GM21360 (cell line): ENCODE measurements around the gene AEN.

Experiments used
- ATAC-seq: cut with Tn5 transposase; IDR thresholded peaks from one replicate; pipeline ENCODE4 v1.9.1; 2021; ENCODE audit warnings: mild to moderate bottlenecking, moderate library complexity; ENCODE audit not compliant: unreplicated experiment

AEN gene

GRCh38 chr15:88613074-88613944, 7.8 kb upstream of the AEN start:
- ATAC-seq = no peak

- ATAC-seq = peak; percentile 55
Measured at GRCh38 chr15:88615303-88616107, 5.6 kb upstream of the AEN start.

DNA sequence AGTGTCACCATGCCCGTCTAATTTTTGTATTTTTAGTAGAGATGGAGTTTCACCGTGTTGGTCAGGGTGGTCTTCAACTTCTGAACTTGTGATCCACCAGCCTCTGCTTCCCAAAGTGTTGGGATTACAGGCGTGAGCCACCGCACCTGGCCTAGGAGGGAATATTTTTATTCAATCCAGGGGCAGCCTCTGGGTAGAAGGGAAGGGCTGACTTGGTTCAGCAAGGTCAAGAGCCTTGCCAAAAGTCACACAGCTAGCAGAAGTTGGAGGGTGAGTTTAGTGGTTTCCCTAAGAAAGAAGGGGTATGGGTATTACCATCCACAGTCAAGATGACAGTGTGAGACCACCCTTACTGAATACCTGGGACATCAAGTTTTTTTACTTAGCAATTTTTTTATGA, 4.9 kb upstream of the AEN start:
- no peak for ATAC-seq

- no peak for ATAC-seq
Measured at GRCh38 chr15:88617031-88617722, 4.0 kb upstream of the AEN start.

GRCh38 chr15:88617790-88618189, 3.4 kb upstream of the AEN start:
- ATAC-seq = no peak

DNA sequence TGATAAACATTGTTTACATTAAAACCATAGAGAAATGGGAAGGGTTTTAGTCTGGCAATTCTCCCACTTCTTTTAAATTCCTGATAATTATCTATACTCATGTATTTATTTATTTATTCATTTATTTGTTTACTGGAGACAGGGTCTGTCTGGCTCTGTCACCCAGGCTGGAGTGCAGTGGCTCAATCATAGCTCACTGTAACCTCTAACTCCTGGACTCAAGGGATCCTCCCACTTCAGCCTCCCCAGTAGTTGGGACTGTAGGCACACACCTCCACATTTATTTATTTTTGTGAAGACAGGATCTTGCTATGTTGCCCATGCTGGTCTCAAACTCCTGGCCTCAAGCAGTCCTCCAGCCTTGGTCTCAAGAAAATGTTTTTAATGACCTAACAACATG, 2.5 kb upstream of the AEN start:
- no peak for ATAC-seq

DNA sequence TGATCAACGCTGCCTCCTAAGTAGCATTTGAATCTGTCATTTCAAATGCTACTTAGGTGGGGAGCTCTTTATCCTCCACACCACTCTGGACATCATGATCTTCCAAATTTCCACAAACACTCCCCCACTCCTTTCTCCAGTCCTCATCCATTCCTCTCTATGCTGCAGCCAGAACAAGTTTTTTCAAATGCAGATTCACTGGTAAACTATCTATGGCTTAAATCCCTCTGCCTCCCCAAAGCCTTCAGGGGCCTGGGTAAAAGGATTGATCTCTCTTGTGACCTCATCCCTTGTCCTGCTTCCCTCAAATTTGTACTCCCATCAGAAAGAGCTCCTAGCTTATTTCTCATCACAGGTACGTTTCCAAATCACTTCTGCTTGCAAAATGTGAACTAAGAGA, 1.3 kb upstream of the AEN start:
- ATAC-seq = no peak

DNA sequence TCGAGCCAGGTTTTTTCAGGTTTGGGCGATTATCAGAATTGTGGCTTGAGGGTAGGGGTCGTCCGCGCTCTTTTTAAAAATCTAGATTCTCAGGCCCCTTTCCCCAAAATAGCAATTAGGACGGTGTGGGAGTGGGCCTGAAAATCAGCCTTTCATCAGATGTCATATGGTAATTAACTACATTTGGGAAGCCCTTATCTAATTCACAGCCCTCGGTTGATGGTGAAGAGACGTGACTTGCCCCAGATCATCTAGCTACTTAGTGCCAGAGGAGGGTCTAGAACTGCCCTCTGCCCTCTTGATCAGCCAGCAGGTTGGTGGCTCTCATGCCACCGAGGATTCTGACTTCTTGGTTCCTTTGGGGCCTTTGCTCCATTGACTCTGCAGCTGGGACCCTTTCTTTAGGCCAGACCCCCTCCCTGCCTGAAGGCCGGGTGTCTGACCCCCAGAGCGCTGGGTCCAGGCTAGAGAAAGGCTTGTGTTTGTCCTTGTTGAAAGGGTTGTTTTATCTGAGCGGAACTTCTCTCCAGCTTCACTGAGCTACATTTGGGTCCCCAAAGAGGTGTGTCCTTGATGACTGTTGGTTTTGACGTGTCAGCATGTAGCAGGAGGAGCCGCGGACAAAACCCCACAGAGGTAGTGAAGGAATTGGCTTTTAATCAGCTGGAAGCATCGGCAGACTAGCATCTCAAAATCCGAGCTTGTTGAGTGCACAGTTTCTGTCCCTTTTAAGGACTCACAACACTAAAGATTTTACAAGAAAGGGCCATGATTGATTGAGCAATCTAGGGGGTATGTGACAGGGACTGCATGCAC, 857 bp downstream of the AEN start:
- ATAC-seq = peak; percentile 34

- ATAC-seq = no peak
Measured at GRCh38 chr15:88622605-88622975, 1.4 kb downstream of the AEN start.

GRCh38 chr15:88623061-88623460, 1.9 kb downstream of the AEN start:
- ATAC-seq = no peak

- no peak for ATAC-seq
Measured at GRCh38 chr15:88623632-88624031, 2.5 kb downstream of the AEN start.

- peak; percentile 38 for ATAC-seq
Measured at GRCh38 chr15:88624156-88624970, 3.2 kb downstream of the AEN start.

DNA sequence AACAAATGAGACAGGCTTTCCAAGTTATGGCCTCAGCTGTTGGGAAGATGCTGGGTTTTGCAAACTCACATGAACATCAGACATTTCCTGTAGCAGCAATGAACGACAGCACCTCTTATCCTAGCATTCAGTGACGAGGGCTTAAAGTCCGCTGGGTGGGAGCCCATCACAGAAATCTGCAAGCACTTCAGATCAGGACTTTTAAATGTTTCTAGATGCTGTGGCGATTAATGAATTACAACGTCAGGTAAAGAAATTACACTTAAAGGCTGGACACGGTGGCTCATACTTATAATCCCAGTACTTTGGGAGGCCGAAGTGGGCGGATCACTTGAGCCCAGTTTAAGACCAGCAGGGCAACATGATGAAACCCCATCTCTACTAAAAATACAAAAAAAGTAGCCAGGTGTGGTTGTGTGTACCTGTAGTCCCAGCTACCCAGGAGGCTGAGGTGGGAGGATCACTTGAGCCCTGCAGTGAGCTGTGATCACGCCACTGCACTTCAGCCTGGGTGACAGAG, 3.9 kb downstream of the AEN start:
- no peak for ATAC-seq

- ATAC-seq = no peak
Measured at GRCh38 chr15:88625943-88626741, 5.0 kb downstream of the AEN start.

- no peak for ATAC-seq
Measured at GRCh38 chr15:88627463-88627862, 6.3 kb downstream of the AEN start.

- ATAC-seq = no peak
Measured at GRCh38 chr15:88628018-88628654, 7.0 kb downstream of the AEN start.

GRCh38 chr15:88629071-88629470, 7.9 kb downstream of the AEN start:
- ATAC-seq = no peak

GRCh38 chr15:88630141-88630721, 9.1 kb downstream of the AEN start:
- ATAC-seq = no peak
